Ishikawa (cell line): ENCODE data around the gene CERCAM.

Experiments used
- CEBPB ChIP-seq: IDR thresholded peaks from 2 replicates; pipeline ENCODE4 v1.6.1; 2012
- EP300 ChIP-seq: IDR thresholded peaks from 2 replicates; pipeline ENCODE4 v1.6.1; 2012; ENCODE audit warnings: borderline replicate concordance
- FOXM1 ChIP-seq: IDR thresholded peaks from 2 replicates; pipeline ENCODE4 v1.6.1; 2012; ENCODE audit warnings: low read depth, borderline replicate concordance
- RAD21 ChIP-seq: IDR thresholded peaks from 2 replicates; pipeline ENCODE4 v1.6.1; 2012; ENCODE audit warnings: low read depth
- TEAD4 ChIP-seq: IDR thresholded peaks from 2 replicates; pipeline ENCODE4 v1.6.1; 2012
- TF ChIP-seq, protein P1 (sequence below): IDR thresholded peaks from 2 replicates; pipeline ENCODE4 v1.6.1; 2012; ENCODE audit warnings: low read depth, mild to moderate bottlenecking

DNA sequence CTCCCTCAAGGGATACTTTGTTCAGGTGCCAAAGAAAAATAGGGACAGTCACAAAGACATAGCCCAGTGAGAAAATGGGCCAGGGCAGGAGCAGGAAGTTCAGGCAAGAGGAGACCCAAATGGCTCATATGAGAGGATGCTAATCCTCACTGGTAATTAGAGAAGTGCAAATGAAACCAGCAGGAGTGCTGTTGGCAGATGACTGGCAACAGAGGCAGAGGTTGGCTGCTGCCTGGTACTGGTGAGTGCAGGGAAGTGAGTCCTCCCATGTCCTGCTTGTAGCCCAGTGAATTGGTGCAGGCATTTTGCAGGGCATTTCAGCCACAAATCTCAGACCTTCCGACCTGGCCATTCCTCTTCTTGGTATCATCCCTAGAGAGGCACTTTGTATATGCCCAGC lies 58.6 kb downstream of the CERCAM start:
- TF ChIP-seq RAD21: no peak
- no peak for TF ChIP-seq EP300
- no peak for TF ChIP-seq FOXM1
- TF ChIP-seq, protein P1, sequence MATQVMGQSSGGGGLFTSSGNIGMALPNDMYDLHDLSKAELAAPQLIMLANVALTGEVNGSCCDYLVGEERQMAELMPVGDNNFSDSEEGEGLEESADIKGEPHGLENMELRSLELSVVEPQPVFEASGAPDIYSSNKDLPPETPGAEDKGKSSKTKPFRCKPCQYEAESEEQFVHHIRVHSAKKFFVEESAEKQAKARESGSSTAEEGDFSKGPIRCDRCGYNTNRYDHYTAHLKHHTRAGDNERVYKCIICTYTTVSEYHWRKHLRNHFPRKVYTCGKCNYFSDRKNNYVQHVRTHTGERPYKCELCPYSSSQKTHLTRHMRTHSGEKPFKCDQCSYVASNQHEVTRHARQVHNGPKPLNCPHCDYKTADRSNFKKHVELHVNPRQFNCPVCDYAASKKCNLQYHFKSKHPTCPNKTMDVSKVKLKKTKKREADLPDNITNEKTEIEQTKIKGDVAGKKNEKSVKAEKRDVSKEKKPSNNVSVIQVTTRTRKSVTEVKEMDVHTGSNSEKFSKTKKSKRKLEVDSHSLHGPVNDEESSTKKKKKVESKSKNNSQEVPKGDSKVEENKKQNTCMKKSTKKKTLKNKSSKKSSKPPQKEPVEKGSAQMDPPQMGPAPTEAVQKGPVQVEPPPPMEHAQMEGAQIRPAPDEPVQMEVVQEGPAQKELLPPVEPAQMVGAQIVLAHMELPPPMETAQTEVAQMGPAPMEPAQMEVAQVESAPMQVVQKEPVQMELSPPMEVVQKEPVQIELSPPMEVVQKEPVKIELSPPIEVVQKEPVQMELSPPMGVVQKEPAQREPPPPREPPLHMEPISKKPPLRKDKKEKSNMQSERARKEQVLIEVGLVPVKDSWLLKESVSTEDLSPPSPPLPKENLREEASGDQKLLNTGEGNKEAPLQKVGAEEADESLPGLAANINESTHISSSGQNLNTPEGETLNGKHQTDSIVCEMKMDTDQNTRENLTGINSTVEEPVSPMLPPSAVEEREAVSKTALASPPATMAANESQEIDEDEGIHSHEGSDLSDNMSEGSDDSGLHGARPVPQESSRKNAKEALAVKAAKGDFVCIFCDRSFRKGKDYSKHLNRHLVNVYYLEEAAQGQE: no peak
- no peak for TF ChIP-seq CEBPB
- no peak for TF ChIP-seq TEAD4
